ENCODE data around the gene JMJD7. TPM values are rescaled to one million over a fixed set of nuclear protein-coding genes. Genes with fewer than 3 reads are reported as not detected.
A peak's percentile ranks its signal among the peaks of the same experiment; 100 is the strongest.

JMJD7 gene
- total and polyA plus RNA-seq, 9 of the 15 experiments (the other 6 are each of a cell fraction or from before 2014, with no cell fraction given), result 1.2 to 13.9 (median 6.1) TPM

DNA sequence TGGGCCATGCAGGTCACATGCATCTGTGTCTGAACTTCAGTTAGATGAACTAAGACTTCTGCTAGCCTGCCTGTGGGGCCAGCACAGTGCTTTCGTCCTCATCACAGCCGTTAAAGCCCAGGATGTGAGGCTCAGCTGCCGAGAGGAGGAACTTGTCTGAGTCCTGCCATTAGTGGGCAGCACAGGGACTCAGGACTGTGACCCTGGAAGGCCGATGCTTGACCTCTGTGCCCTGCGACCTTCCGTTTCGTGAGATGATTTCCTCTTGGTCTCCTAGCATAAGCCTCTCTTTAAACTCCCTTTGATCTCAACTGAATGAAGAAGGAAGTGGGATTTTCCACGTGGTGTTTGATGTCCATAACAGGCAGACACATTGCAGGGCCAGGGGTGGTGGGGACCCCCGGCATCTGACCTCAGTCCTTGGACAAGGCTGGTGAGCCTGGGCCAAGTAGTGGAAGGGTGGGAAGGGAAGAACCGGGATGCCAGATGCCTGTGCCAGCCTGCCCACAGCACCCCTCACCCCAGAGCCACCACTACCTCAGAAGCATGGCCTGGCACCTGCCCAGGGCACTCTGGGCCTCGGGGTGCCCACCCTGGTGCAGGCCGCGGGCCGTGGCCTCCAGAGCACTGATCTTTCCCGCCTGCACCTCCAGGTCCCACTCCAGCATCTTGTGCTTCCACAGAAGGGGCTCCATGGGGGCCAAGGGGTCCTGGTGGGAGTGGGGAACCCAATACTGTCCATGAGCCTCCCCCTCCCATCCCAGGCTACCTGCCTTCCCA, 32.3 kb downstream of the JMJD7 start (continued):
- TF ChIP-seq, protein P1, sequence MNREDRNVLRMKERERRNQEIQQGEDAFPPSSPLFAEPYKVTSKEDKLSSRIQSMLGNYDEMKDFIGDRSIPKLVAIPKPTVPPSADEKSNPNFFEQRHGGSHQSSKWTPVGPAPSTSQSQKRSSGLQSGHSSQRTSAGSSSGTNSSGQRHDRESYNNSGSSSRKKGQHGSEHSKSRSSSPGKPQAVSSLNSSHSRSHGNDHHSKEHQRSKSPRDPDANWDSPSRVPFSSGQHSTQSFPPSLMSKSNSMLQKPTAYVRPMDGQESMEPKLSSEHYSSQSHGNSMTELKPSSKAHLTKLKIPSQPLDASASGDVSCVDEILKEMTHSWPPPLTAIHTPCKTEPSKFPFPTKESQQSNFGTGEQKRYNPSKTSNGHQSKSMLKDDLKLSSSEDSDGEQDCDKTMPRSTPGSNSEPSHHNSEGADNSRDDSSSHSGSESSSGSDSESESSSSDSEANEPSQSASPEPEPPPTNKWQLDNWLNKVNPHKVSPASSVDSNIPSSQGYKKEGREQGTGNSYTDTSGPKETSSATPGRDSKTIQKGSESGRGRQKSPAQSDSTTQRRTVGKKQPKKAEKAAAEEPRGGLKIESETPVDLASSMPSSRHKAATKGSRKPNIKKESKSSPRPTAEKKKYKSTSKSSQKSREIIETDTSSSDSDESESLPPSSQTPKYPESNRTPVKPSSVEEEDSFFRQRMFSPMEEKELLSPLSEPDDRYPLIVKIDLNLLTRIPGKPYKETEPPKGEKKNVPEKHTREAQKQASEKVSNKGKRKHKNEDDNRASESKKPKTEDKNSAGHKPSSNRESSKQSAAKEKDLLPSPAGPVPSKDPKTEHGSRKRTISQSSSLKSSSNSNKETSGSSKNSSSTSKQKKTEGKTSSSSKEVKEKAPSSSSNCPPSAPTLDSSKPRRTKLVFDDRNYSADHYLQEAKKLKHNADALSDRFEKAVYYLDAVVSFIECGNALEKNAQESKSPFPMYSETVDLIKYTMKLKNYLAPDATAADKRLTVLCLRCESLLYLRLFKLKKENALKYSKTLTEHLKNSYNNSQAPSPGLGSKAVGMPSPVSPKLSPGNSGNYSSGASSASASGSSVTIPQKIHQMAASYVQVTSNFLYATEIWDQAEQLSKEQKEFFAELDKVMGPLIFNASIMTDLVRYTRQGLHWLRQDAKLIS (CRISPR knock-in tag; IDR thresholded peaks at IDR 0.05), result no peak
- TF ChIP-seq RCOR1 (IDR thresholded peaks at IDR 0.05; ENCODE audit: borderline replicate concordance in 1 of 2, low read depth in 2 of 2, low read length in 2 of 2), result 0 out of 4 replicates have a peak, but pooled peaks of 1 of the 2 experiments have one; percentile 23
- peak in 1 of 2 experiments; percentile 30; a peak in 2 of 4 replicates for TF ChIP-seq RAD21 (CRISPR knock-in tag; conservative IDR thresholded peaks at IDR 0.05 in 1 of 2, IDR thresholded peaks at IDR 0.05 in 1 of 2)
- TF ChIP-seq ZBTB17 (CRISPR knock-in tag; IDR thresholded peaks at IDR 0.05), result no peak
- TF ChIP-seq, protein P2, sequence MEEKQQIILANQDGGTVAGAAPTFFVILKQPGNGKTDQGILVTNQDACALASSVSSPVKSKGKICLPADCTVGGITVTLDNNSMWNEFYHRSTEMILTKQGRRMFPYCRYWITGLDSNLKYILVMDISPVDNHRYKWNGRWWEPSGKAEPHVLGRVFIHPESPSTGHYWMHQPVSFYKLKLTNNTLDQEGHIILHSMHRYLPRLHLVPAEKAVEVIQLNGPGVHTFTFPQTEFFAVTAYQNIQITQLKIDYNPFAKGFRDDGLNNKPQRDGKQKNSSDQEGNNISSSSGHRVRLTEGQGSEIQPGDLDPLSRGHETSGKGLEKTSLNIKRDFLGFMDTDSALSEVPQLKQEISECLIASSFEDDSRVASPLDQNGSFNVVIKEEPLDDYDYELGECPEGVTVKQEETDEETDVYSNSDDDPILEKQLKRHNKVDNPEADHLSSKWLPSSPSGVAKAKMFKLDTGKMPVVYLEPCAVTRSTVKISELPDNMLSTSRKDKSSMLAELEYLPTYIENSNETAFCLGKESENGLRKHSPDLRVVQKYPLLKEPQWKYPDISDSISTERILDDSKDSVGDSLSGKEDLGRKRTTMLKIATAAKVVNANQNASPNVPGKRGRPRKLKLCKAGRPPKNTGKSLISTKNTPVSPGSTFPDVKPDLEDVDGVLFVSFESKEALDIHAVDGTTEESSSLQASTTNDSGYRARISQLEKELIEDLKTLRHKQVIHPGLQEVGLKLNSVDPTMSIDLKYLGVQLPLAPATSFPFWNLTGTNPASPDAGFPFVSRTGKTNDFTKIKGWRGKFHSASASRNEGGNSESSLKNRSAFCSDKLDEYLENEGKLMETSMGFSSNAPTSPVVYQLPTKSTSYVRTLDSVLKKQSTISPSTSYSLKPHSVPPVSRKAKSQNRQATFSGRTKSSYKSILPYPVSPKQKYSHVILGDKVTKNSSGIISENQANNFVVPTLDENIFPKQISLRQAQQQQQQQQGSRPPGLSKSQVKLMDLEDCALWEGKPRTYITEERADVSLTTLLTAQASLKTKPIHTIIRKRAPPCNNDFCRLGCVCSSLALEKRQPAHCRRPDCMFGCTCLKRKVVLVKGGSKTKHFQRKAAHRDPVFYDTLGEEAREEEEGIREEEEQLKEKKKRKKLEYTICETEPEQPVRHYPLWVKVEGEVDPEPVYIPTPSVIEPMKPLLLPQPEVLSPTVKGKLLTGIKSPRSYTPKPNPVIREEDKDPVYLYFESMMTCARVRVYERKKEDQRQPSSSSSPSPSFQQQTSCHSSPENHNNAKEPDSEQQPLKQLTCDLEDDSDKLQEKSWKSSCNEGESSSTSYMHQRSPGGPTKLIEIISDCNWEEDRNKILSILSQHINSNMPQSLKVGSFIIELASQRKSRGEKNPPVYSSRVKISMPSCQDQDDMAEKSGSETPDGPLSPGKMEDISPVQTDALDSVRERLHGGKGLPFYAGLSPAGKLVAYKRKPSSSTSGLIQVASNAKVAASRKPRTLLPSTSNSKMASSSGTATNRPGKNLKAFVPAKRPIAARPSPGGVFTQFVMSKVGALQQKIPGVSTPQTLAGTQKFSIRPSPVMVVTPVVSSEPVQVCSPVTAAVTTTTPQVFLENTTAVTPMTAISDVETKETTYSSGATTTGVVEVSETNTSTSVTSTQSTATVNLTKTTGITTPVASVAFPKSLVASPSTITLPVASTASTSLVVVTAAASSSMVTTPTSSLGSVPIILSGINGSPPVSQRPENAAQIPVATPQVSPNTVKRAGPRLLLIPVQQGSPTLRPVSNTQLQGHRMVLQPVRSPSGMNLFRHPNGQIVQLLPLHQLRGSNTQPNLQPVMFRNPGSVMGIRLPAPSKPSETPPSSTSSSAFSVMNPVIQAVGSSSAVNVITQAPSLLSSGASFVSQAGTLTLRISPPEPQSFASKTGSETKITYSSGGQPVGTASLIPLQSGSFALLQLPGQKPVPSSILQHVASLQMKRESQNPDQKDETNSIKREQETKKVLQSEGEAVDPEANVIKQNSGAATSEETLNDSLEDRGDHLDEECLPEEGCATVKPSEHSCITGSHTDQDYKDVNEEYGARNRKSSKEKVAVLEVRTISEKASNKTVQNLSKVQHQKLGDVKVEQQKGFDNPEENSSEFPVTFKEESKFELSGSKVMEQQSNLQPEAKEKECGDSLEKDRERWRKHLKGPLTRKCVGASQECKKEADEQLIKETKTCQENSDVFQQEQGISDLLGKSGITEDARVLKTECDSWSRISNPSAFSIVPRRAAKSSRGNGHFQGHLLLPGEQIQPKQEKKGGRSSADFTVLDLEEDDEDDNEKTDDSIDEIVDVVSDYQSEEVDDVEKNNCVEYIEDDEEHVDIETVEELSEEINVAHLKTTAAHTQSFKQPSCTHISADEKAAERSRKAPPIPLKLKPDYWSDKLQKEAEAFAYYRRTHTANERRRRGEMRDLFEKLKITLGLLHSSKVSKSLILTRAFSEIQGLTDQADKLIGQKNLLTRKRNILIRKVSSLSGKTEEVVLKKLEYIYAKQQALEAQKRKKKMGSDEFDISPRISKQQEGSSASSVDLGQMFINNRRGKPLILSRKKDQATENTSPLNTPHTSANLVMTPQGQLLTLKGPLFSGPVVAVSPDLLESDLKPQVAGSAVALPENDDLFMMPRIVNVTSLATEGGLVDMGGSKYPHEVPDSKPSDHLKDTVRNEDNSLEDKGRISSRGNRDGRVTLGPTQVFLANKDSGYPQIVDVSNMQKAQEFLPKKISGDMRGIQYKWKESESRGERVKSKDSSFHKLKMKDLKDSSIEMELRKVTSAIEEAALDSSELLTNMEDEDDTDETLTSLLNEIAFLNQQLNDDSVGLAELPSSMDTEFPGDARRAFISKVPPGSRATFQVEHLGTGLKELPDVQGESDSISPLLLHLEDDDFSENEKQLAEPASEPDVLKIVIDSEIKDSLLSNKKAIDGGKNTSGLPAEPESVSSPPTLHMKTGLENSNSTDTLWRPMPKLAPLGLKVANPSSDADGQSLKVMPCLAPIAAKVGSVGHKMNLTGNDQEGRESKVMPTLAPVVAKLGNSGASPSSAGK (IDR thresholded peaks at IDR 0.05), result no peak
- no peak for TF ChIP-seq HMGN3 (IDR thresholded peaks at IDR 0.05; ENCODE audit: borderline replicate concordance, extremely low read depth, insufficient read length, low read depth, low read length)
- TF ChIP-seq BHLHE40 (IDR thresholded peaks at IDR 0.05; ENCODE audit: low read length), result no peak
- no peak for TF ChIP-seq TOE1 (IDR thresholded peaks at IDR 0.05; ENCODE audit: borderline replicate concordance)
- no peak for TF ChIP-seq TOE1 (CRISPR knock-in tag; IDR thresholded peaks at IDR 0.05; ENCODE audit: borderline replicate concordance, low read depth)
- TF ChIP-seq PRMT5 (CRISPR knock-in tag; IDR thresholded peaks at IDR 0.05), result no peak
- TF ChIP-seq CAMTA2 (CRISPR knock-in tag; conservative IDR thresholded peaks at IDR 0.05), result no peak
- TF ChIP-seq ZNF133 (CRISPR knock-in tag; IDR thresholded peaks at IDR 0.05), result no peak
